Gastrocnemius medialis (tissue), 4 donors: ENCODE measurements around the gene ARHGEF7.
"Not testable (repeated sequence)": the region's sequence is repeated elsewhere in the genome, so short reads cannot be mapped to it uniquely, and the experiment has no call there.

Experiments used
- POLR2A ChIP-seq, 2 donors: fragments of 450-650 bp; IDR thresholded peaks; one replicate each; pipeline ENCODE4 v1.6.1; 2017; ENCODE audit warnings: antibody characterized with exemption in 2 of 2, mild to moderate bottlenecking in 2 of 2, moderate library complexity in 2 of 2
- TF ChIP-seq, protein P1 (sequence below), 5 experiments: fragments of 450-650 bp in 3 of 5; fragments of 200-600 bp in 2 of 5; sonication (generic) in 2 of 5; IDR thresholded peaks in 4 of 5; conservative IDR thresholded peaks in 1 of 5; 1 replicate in 4 of 5; 2 replicates in 1 of 5; pipeline ENCODE4 v1.5.1; 2016 to 2019; ENCODE audit warnings: antibody characterized with exemption in 5 of 5, mild to moderate bottlenecking in 3 of 5, moderate library complexity in 3 of 5

DNA sequence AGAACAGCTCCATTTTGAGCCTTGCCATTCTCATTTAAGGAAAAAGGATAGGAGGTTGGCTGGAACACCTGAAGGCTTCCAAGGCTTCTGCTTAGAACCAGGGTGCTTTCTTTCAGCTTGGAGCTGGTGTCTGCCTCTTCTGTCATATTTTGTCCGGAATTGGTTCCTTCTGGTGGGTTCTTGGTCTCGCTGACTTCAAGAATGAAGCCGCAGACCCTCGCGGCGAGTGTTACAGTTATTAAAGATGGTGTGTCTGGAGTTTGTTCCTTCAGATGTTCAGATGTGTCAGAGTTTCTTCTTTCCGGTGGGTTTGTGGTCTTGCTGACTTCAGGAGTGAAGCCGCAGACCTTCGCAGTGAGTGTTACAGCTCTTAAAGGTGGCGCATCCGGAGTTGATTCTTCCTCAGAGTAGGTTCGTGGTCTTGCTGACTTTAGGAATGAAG lies 74.0 kb downstream of the ARHGEF7 start:
- TF ChIP-seq, protein P1, sequence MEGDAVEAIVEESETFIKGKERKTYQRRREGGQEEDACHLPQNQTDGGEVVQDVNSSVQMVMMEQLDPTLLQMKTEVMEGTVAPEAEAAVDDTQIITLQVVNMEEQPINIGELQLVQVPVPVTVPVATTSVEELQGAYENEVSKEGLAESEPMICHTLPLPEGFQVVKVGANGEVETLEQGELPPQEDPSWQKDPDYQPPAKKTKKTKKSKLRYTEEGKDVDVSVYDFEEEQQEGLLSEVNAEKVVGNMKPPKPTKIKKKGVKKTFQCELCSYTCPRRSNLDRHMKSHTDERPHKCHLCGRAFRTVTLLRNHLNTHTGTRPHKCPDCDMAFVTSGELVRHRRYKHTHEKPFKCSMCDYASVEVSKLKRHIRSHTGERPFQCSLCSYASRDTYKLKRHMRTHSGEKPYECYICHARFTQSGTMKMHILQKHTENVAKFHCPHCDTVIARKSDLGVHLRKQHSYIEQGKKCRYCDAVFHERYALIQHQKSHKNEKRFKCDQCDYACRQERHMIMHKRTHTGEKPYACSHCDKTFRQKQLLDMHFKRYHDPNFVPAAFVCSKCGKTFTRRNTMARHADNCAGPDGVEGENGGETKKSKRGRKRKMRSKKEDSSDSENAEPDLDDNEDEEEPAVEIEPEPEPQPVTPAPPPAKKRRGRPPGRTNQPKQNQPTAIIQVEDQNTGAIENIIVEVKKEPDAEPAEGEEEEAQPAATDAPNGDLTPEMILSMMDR (IDR thresholded peaks at IDR 0.05 in 4 of 5, conservative IDR thresholded peaks at IDR 0.05 in 1 of 5), result not testable (repeated sequence)
- TF ChIP-seq POLR2A (IDR thresholded peaks at IDR 0.05), result not testable (repeated sequence)
